K562 (cell line): ENCODE data around the gene RDH14. TPM values are rescaled to one million over a fixed set of nuclear protein-coding genes. Genes with fewer than 3 reads are reported as not detected.

Experiments
- CHCHD3 ChIP-seq: fragments of 250-450 bp; sonication (Bioruptor Pico); IDR thresholded peaks from 2 replicates; pipeline ENCODE4 v2.1.2; 2022; ENCODE audit warnings: mild to moderate bottlenecking
- DIDO1 ChIP-seq: fragments of 450-650 bp; IDR thresholded peaks from 2 replicates; pipeline ENCODE4 v1.6.1; 2016; ENCODE audit warnings: low read depth, missing biosample characterization, missing genetic modification characterization
- DNMT1 ChIP-seq: fragments of 450-650 bp; IDR thresholded peaks from 2 replicates; pipeline ENCODE4 v1.6.1; 2016; ENCODE audit warnings: antibody characterized with exemption, mild to moderate bottlenecking
- NFYB ChIP-seq: IDR thresholded peaks from 2 replicates; pipeline ENCODE4 v1.6.1; 2011; ENCODE audit warnings: mild to moderate bottlenecking, moderate library complexity; ENCODE audit not compliant: insufficient read length; ENCODE audit errors: extremely low read depth
- NONO ChIP-seq, 2 experiments: fragments of 200-400 bp in 1 of 2; fragments of 450-650 bp in 1 of 2; formaldehyde crosslinking in 1 of 2; IDR thresholded peaks; 2 replicates each; pipeline ENCODE4 v1.6.1; 2017; ENCODE audit warnings: low read depth in 2 of 2, mild to moderate bottlenecking in 2 of 2, moderate library complexity in 2 of 2, low read length in 1 of 2
- NR2C2 ChIP-seq, 2 experiments: fragments of 200-800 bp in 1 of 2; sonication (Bioruptor generic) in 1 of 2; sonication (generic) in 1 of 2; formaldehyde crosslinking in 1 of 2; IDR thresholded peaks; 2 replicates each; pipeline versions ENCODE4 v1.6.1 to v1.8.0; 2016 to 2022; ENCODE audit warnings: mild to moderate bottlenecking in 1 of 2, missing compliant biosample characterization in 1 of 2, missing genetic modification characterization in 1 of 2, missing genetic modification reagents in 1 of 2
- PTBP1 ChIP-seq: fragments of 200-400 bp; formaldehyde crosslinking; IDR thresholded peaks from 2 replicates; pipeline ENCODE4 v1.6.1; 2017; ENCODE audit warnings: low read depth, low read length
- RBM15 ChIP-seq: fragments of 200-400 bp; formaldehyde crosslinking; IDR thresholded peaks from 2 replicates; pipeline ENCODE4 v1.6.1; 2018; ENCODE audit warnings: mild to moderate bottlenecking, low read length, moderate library complexity; ENCODE audit not compliant: insufficient read depth
- SIX5 ChIP-seq, 2 experiments: IDR thresholded peaks; 2 replicates each; pipeline ENCODE4 v1.6.1; 2011; ENCODE audit warnings: low read length in 2 of 2, borderline replicate concordance in 1 of 2, low read depth in 1 of 2, mild to moderate bottlenecking in 1 of 2, moderate library complexity in 1 of 2; ENCODE audit not compliant: insufficient read depth in 1 of 2
- SP2 ChIP-seq: IDR thresholded peaks from 2 replicates; pipeline ENCODE4 v1.6.1; 2011; ENCODE audit warnings: mild to moderate bottlenecking, low read depth, low read length, moderate library complexity; ENCODE audit not compliant: poor library complexity, severe bottlenecking; ENCODE audit errors: extremely low read depth
- TCF7 ChIP-seq: sonication (generic); IDR thresholded peaks from 2 replicates; pipeline ENCODE4 v1.6.1; 2016; ENCODE audit warnings: antibody characterized with exemption, borderline replicate concordance
- TCFL5 ChIP-seq: fragments of 250-450 bp; sonication (Bioruptor Pico); conservative IDR thresholded peaks from 2 replicates; pipeline ENCODE4 v1.6.1; 2021; ENCODE audit warnings: mild to moderate bottlenecking, moderate library complexity, matching md5 sums
- ZNF717 ChIP-seq: fragments of 250-450 bp; sonication (Bioruptor Pico); IDR thresholded peaks from 2 replicates; pipeline ENCODE4 v1.5.0; 2021
- ZNF766 ChIP-seq: fragments of 200-800 bp; sonication (Bioruptor generic); conservative IDR thresholded peaks from 2 replicates; pipeline ENCODE4 v1.6.1; 2016; ENCODE audit warnings: missing genetic modification characterization, missing compliant biosample characterization
- polyA plus RNA-seq, 8 experiments: library from polyadenylated mRNA; depleted of rRNA in 4 of 8; stranded (reverse) in 5 of 8; unstranded in 3 of 8; fragments of >200 nt; fragmentation: Nextera tagmentation in 2 of 8; fragmentation: Illumina TruSeq in 1 of 8; extraction: Ambion mirVana in 2 of 8; extraction: Trizol in 1 of 8; gene quantifications; 2 replicates each; pipeline versions ENCODE4 v1.2.1 to v1.2.3, GENCODE V29; 2011 to 2014; ENCODE audit warnings: inconsistent platforms in 1 of 8, missing spikeins in 1 of 8
- total RNA-seq, 7 experiments: library from RNA; depleted of rRNA in 6 of 7; stranded (reverse); fragments of >200 nt in 6 of 7; fragmentation: Illumina TruSeq in 2 of 7; extraction: Trizol in 2 of 7; gene quantifications; 2 replicates each; pipeline versions ENCODE4 v1.2.1 to v1.2.3, GENCODE V29; 2011 to 2021; ENCODE audit warnings: low replicate concordance in 1 of 7
- TF ChIP-seq, protein P1 (sequence below): sonication (generic); formaldehyde crosslinking; IDR thresholded peaks from 2 replicates; pipeline ENCODE4 v1.8.1; 2023; ENCODE audit warnings: mild to moderate bottlenecking, missing genetic modification reagents
- TF ChIP-seq, protein P2 (sequence below): IDR thresholded peaks from 2 replicates; pipeline ENCODE4 v1.6.1; 2011; ENCODE audit warnings: borderline replicate concordance, low read depth, mild to moderate bottlenecking, moderate library complexity, low read length; ENCODE audit not compliant: insufficient read depth, poor library complexity, severe bottlenecking
- TF ChIP-seq, protein P3 (sequence below): sonication (generic); formaldehyde crosslinking; IDR thresholded peaks from 2 replicates; pipeline ENCODE4 v1.8.1; 2022; ENCODE audit warnings: missing genetic modification reagents
- TF ChIP-seq, protein P4 (sequence below), 2 experiments: IDR thresholded peaks; 2 replicates each; pipeline ENCODE4 v1.6.1; 2012; ENCODE audit warnings: improper control_type of control experiment in 2 of 2, low read depth in 2 of 2, low read length in 2 of 2, borderline replicate concordance in 1 of 2

The RDH14 gene
- total and polyA plus RNA-seq, 9 of the 15 experiments (the other 6 are each of a cell fraction or from before 2014, with no cell fraction given) = 6.7 to 26.2 (median 20.9) TPM

DNA sequence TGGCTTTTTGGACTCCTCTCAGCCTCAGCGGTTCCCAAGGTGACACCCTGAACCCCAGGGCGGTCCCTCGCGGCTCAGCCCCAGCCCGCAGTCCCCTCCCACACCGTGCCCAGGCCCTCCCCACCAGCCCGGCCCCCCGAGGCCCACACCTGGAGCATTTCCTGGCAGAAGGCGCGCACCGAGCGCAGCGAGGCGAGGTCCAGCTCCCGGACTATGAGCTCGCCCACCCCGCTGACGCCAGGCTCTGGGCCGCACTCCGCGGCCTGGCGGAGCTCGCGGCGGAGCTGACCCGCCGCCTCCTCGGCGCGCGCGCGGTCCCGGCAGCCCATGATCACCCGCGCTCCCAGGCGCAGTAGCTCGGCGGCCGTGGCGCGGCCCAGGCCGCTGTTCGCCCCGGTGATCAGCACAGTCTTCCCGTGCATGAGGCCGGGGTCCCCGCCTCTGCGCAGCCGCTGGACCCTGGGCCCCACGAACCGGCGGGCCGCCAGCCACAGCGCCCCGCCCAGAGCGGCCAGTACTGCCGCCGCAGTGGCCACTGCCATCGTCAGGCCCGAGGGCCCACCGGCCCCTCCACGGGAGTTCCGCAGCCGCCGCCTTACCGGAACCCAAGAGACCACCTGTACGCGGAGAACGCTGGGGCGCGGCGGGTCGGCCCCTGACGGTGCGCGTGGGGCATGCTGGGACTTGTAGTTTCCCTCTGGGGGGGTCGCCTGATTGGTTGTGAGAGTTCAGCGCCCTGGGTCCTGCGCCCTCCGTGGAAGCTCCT lies at the start of gene RDH14 (continued):
- TF ChIP-seq, protein P1, sequence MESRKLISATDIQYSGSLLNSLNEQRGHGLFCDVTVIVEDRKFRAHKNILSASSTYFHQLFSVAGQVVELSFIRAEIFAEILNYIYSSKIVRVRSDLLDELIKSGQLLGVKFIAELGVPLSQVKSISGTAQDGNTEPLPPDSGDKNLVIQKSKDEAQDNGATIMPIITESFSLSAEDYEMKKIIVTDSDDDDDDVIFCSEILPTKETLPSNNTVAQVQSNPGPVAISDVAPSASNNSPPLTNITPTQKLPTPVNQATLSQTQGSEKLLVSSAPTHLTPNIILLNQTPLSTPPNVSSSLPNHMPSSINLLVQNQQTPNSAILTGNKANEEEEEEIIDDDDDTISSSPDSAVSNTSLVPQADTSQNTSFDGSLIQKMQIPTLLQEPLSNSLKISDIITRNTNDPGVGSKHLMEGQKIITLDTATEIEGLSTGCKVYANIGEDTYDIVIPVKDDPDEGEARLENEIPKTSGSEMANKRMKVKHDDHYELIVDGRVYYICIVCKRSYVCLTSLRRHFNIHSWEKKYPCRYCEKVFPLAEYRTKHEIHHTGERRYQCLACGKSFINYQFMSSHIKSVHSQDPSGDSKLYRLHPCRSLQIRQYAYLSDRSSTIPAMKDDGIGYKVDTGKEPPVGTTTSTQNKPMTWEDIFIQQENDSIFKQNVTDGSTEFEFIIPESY = peak; percentile 11; the same call in 1 of the 2 replicates
- TF ChIP-seq TCF7 (no peak), SIX5 (IDR thresholded peaks at IDR 0.05; ENCODE audit: borderline replicate concordance in 1 of 2, insufficient read depth in 1 of 2, low read depth in 1 of 2, low read length in 2 of 2) (peak; percentile 70 to 80), CHCHD3 (CRISPR knock-in tag) (no peak), DIDO1 (tag) (0 out of 2 replicates have a peak, but pooled peaks have one; percentile 33), DNMT1 (no peak), ZNF717 (CRISPR knock-in tag) (no peak), RBM15 (no peak), NONO (IDR thresholded peaks at IDR 0.05; ENCODE audit: low read depth in 2 of 2, low read length in 1 of 2) (peak; percentile 59 to 62; a peak in 1 of 4 replicates), NFYB (peak; percentile 77), PTBP1 (no peak), TCFL5 (CRISPR knock-in tag) (no peak), NR2C2 (CRISPR knock-in tag; IDR thresholded peaks at IDR 0.05) (peak; percentile 68; the same call in 1 of the 2 replicates), NR2C2 (tag; IDR thresholded peaks at IDR 0.05) (peak; percentile 96), SP2 (no peak), ZNF766 (no peak)
- TF ChIP-seq, protein P2, sequence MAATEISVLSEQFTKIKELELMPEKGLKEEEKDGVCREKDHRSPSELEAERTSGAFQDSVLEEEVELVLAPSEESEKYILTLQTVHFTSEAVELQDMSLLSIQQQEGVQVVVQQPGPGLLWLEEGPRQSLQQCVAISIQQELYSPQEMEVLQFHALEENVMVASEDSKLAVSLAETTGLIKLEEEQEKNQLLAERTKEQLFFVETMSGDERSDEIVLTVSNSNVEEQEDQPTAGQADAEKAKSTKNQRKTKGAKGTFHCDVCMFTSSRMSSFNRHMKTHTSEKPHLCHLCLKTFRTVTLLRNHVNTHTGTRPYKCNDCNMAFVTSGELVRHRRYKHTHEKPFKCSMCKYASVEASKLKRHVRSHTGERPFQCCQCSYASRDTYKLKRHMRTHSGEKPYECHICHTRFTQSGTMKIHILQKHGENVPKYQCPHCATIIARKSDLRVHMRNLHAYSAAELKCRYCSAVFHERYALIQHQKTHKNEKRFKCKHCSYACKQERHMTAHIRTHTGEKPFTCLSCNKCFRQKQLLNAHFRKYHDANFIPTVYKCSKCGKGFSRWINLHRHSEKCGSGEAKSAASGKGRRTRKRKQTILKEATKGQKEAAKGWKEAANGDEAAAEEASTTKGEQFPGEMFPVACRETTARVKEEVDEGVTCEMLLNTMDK = no peak
- TF ChIP-seq, protein P3, sequence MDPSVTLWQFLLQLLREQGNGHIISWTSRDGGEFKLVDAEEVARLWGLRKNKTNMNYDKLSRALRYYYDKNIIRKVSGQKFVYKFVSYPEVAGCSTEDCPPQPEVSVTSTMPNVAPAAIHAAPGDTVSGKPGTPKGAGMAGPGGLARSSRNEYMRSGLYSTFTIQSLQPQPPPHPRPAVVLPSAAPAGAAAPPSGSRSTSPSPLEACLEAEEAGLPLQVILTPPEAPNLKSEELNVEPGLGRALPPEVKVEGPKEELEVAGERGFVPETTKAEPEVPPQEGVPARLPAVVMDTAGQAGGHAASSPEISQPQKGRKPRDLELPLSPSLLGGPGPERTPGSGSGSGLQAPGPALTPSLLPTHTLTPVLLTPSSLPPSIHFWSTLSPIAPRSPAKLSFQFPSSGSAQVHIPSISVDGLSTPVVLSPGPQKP (CRISPR knock-in tag) = no peak
- TF ChIP-seq, protein P4, sequence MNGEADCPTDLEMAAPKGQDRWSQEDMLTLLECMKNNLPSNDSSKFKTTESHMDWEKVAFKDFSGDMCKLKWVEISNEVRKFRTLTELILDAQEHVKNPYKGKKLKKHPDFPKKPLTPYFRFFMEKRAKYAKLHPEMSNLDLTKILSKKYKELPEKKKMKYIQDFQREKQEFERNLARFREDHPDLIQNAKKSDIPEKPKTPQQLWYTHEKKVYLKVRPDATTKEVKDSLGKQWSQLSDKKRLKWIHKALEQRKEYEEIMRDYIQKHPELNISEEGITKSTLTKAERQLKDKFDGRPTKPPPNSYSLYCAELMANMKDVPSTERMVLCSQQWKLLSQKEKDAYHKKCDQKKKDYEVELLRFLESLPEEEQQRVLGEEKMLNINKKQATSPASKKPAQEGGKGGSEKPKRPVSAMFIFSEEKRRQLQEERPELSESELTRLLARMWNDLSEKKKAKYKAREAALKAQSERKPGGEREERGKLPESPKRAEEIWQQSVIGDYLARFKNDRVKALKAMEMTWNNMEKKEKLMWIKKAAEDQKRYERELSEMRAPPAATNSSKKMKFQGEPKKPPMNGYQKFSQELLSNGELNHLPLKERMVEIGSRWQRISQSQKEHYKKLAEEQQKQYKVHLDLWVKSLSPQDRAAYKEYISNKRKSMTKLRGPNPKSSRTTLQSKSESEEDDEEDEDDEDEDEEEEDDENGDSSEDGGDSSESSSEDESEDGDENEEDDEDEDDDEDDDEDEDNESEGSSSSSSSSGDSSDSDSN (IDR thresholded peaks at IDR 0.05; ENCODE audit: borderline replicate concordance in 1 of 2, low read depth in 2 of 2, low read length in 2 of 2) = peak; percentile 87 to 93; a peak in 2 of 4 replicates
